Lower lobe of right lung (tissue), 2 donors: Measurements from ENCODE around the gene ANXA3. TPM values are rescaled to one million over a fixed set of nuclear protein-coding genes. Genes with fewer than 3 reads are reported as not detected.

Experiments used
- ATAC-seq, 2 donors: fragments of 200-7000 bp; cut with Tn5 transposase; one replicate each; pipeline ENCODE4 v1.9.1; 2020 to 2022; ENCODE audit warnings: mild to moderate bottlenecking in 2 of 2, moderate library complexity in 2 of 2
- DNase-seq: peaks from one replicate; pipeline ENCODE4 v3.0.0-alpha.2; 2020
- H3K27ac ChIP-seq: fragments of 200-600 bp; one replicate; pipeline ENCODE4 v1.8.0; 2022
- H3K27me3 ChIP-seq: fragments of 200-600 bp; one replicate; pipeline ENCODE4 v1.8.0; 2022; ENCODE audit warnings: low read depth
- H3K36me3 ChIP-seq: fragments of 200-600 bp; one replicate; pipeline ENCODE4 v1.8.0; 2022; ENCODE audit warnings: mild to moderate bottlenecking
- H3K4me1 ChIP-seq: fragments of 200-600 bp; one replicate; pipeline ENCODE4 v1.8.0; 2022
- H3K4me3 ChIP-seq: fragments of 200-600 bp; one replicate; pipeline ENCODE4 v1.8.0; 2022; ENCODE audit warnings: mild to moderate bottlenecking
- H3K9me3 ChIP-seq: fragments of 200-600 bp; one replicate; pipeline ENCODE4 v1.8.0; 2022
- CTCF ChIP-seq: fragments of 200-600 bp; IDR thresholded peaks from one replicate; pipeline ENCODE4 v1.8.0; 2022; ENCODE audit warnings: antibody characterized with exemption, mild to moderate bottlenecking
- intact Hi-C: fragments of 100-400 bp; cut with DNase I; formaldehyde crosslinking; loops from one replicate; pipeline ENCODE4 v1.11.0; 2022
- total RNA-seq: library from RNA; stranded (reverse); fragmentation: NEBNext Ultra II Directional; extraction: Animal tissue kit (Norgen Biotek cat#: 25700); gene quantifications from one replicate; pipeline ENCODE4 v1.2.1, GENCODE V29; 2021
- donor health status: DM: no; HTN: yes; CAD: no; lungs with severe emphysema.

ANXA3 gene
- total RNA-seq, 1 donor from 2014 or later: 148 TPM

- H3K4me3 ChIP-seq: no peak overlapping the region
- DNase-seq (no peak), ATAC-seq (no peak)
- intact Hi-C loops: no loop called here
- H3K4me1 ChIP-seq: no peaks in the 10 kb centered on the region
- no peak overlapping the region for H3K27ac ChIP-seq
- no peaks in the 10 kb centered on the region for H3K27me3 ChIP-seq
- TF ChIP-seq CTCF: no peak
- H3K36me3 ChIP-seq: peaks cover 28% of the 10 kb centered on the region
- no peaks in the 10 kb centered on the region for H3K9me3 ChIP-seq
Observed at GRCh38 chr4:78578674-78579425, 27.3 kb downstream of the ANXA3 start.

- DNase-seq (no peak), ATAC-seq (peak; percentile 73 to 83)
- Histone ChIP-seq H3K4me1 (no peaks in the 10 kb centered on the region), H3K36me3 (peaks cover 34% of the 10 kb centered on the region), H3K27ac (no peak overlapping the region), H3K27me3 (no peaks in the 10 kb centered on the region), H3K9me3 (no peaks in the 10 kb centered on the region), H3K4me3 (no peak overlapping the region)
- no peak for TF ChIP-seq CTCF
- intact Hi-C loops: no loop called here
Observed at GRCh38 chr4:78581618-78582017, 30.0 kb downstream of the ANXA3 start.

GRCh38 chr4:78584863-78585547, 33.4 kb downstream of the ANXA3 start:
- no peak for TF ChIP-seq CTCF
- intact Hi-C loops: no loop called here
- Histone ChIP-seq H3K36me3 (peaks cover 49% of the 10 kb centered on the region), H3K4me1 (no peaks in the 10 kb centered on the region), H3K27ac (no peak overlapping the region), H3K27me3 (no peaks in the 10 kb centered on the region), H3K9me3 (no peaks in the 10 kb centered on the region), H3K4me3 (no peak overlapping the region)
- DNase-seq: no peak
- ATAC-seq: no peak

GRCh38 chr4:78585633-78586032, 34.1 kb downstream of the ANXA3 start:
- no peaks in the 10 kb centered on the region for H3K27me3 ChIP-seq
- DNase-seq: no peak
- intact Hi-C loops: no loop called here
- no peaks in the 10 kb centered on the region for H3K9me3 ChIP-seq
- ATAC-seq: no peak
- no peak for TF ChIP-seq CTCF
- H3K4me3 ChIP-seq: no peak overlapping the region
- peaks cover 49% of the 10 kb centered on the region for H3K36me3 ChIP-seq
- H3K27ac ChIP-seq: no peak overlapping the region
- H3K4me1 ChIP-seq: no peaks in the 10 kb centered on the region

GRCh38 chr4:78588894-78589545, 37.5 kb downstream of the ANXA3 start:
- peak overlapping the region; percentile 63 for H3K27ac ChIP-seq
- H3K27me3 ChIP-seq: no peaks in the 10 kb centered on the region
- no peak overlapping the region for H3K4me3 ChIP-seq
- DNase-seq (no peak), ATAC-seq (peak; percentile 12 to 15)
- H3K9me3 ChIP-seq: no peaks in the 10 kb centered on the region
- TF ChIP-seq CTCF: no peak
- intact Hi-C loops: no loop called here
- H3K36me3 ChIP-seq: peaks cover 33% of the 10 kb centered on the region
- H3K4me1 ChIP-seq: no peaks in the 10 kb centered on the region
